ENCODE results near the gene GRAP2. TPM values are rescaled to one million over a fixed set of nuclear protein-coding genes. Genes with fewer than 3 reads are reported as not detected.

The GRAP2 gene
- total and polyA plus RNA-seq, 2 of the 8 experiments (the other 6 are each of a cell fraction or from before 2014, with no cell fraction given) = 0.08 TPM; not detected in 1

DNA sequence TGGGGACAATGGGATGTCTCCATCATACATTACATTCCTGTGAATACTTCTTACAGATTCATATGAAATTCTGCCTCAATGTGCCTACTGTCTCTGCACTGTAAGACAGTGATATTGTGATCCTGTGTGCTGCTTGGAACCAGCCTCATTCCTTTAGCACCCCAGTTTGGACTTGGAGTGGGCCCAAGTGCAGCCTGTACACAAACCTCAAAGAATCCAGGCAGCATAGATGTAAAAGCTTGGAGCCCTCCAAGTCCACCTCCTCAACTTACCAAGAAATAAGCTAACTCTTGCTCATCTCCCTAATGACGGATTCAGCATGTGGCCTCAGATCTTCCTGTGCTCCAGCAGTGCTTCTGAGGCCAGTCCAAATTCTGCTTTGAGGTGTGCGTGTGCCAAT, 24.4 kb downstream of the GRAP2 start:
- no peak for DNase-seq (ENCODE audit: low read depth in 1 of 2, low spot score in 2 of 2)
- H3K4me1 ChIP-seq (replicated peaks in 1 of 4; ENCODE audit: control insufficient read depth in 3 of 4, insufficient read depth in 4 of 4, low read length in 3 of 4) = peaks cover 0 to 4% (median under 1%) of the 10 kb centered on the region in 4 experiments; a peak in 3 of 7 replicates
- peaks cover 0 to 2% (median 0%) of the 10 kb centered on the region in 4 experiments; a peak in 1 of 7 replicates for H3K27me3 ChIP-seq (replicated peaks in 1 of 4; ENCODE audit: control insufficient read depth in 3 of 4, extremely low read depth in 1 of 4, insufficient read depth in 3 of 4, low read length in 3 of 4)
- no peak overlapping the region for H2BK120ac ChIP-seq (replicated peaks; ENCODE audit: low read depth, low read length)
- no peak overlapping the region for H2AFZ ChIP-seq (ENCODE audit: low read length)
- no peaks in the 10 kb centered on the region for H3K23me2 ChIP-seq (ENCODE audit: low read depth, low read length)
- no peak overlapping the region for H4K5ac ChIP-seq (ENCODE audit: insufficient read length, low read depth, low read length)
- no peak overlapping the region for H3K9ac ChIP-seq (replicated peaks in 1 of 4; ENCODE audit: extremely low read depth in 1 of 4, low read depth in 3 of 4, low read length in 3 of 4)
- FAIRE-seq = no peak
- H4K20me1 ChIP-seq (replicated peaks in 1 of 2; ENCODE audit: control insufficient read depth in 1 of 2, insufficient read depth in 2 of 2, low read length in 2 of 2) = no peaks in the 10 kb centered on the region
- CTCF ChIA-PET (ENCODE audit: partially characterized antibody) = interaction anchor here (0.6 to 10.1 kb wide), 13 partner anchors 8 to 194 kb away, joined by 3 to 119 read pairs (median 5); no protein-coding TSS in a partner anchor
- no peak overlapping the region for H2BK15ac ChIP-seq (ENCODE audit: low read length)
- no peaks in the 10 kb centered on the region for H3K79me1 ChIP-seq (ENCODE audit: low read depth, low read length)
- no peaks in the 10 kb centered on the region for H3K9me3 ChIP-seq (ENCODE audit: insufficient read depth in 2 of 2, low read depth in 1 of 2, low read length in 1 of 2)
- no peak overlapping the region for H3K14ac ChIP-seq (ENCODE audit: insufficient read length)
- 89% methylated on average over 2 of the region's 2 CpGs; no CpG with 5 or more reads in 1 of the 2 experiments for WGBS, 2 experiments (ENCODE audit: extremely low coverage in 1 of 2, insufficient coverage in 1 of 2, insufficient read length in 1 of 2, insufficient replicate concordance in 2 of 2, low coverage in 1 of 2, low lambda C conversion rate in 2 of 2, missing lambda C conversion rate in 1 of 2)
- POLR2A ChIA-PET (ENCODE audit: partially characterized antibody) = interaction anchor here (0.7 kb wide), 1 partner anchor 119 kb away, joined by 3 read pairs; no protein-coding TSS in a partner anchor
- H3K4ac ChIP-seq (replicated peaks; ENCODE audit: insufficient read length, low read depth, low read length) = no peak overlapping the region
- no peak overlapping the region for H3K56ac ChIP-seq (replicated peaks; ENCODE audit: insufficient read length, low read depth, low read length)
- no peak overlapping the region for H3K23ac ChIP-seq (ENCODE audit: insufficient read length)
- no peak overlapping the region for H2BK5ac ChIP-seq (ENCODE audit: low read depth, low read length)
- H3K36me3 ChIP-seq (ENCODE audit: control insufficient read depth in 2 of 4, insufficient read depth in 4 of 4, low read length in 3 of 4) = no peaks in the 10 kb centered on the region
- H3K18ac ChIP-seq (ENCODE audit: extremely low read depth, low read length) = no peak overlapping the region
- no peak overlapping the region for H2BK12ac ChIP-seq (ENCODE audit: low read depth, low read length)
- H4K8ac ChIP-seq (ENCODE audit: extremely low read depth, insufficient read depth, low read length) = no peak overlapping the region
- H3K79me2 ChIP-seq (ENCODE audit: control insufficient read depth in 1 of 2, insufficient read depth in 2 of 2, low read length in 2 of 2) = no peaks in the 10 kb centered on the region
- H4K91ac ChIP-seq (replicated peaks; ENCODE audit: insufficient read length, low read length) = no peak overlapping the region
- no peak overlapping the region for H2AK5ac ChIP-seq (ENCODE audit: low read depth, low read length)
- H3K4me2 ChIP-seq (ENCODE audit: insufficient read depth in 1 of 2, low read depth in 2 of 2, low read length in 2 of 2) = no peak overlapping the region
- no peak overlapping the region for H3K4me3 ChIP-seq (ENCODE audit: extremely low read depth in 1 of 4, insufficient read depth in 2 of 4, low read depth in 3 of 4, low read length in 4 of 4)
- TF ChIP-seq NRF1 (IDR thresholded peaks at IDR 0.05; ENCODE audit: low read depth, low read length) (no peak), SRF (IDR thresholded peaks at IDR 0.05; ENCODE audit: low read depth, low read length) (no peak), ZNF274 (IDR thresholded peaks at IDR 0.05; ENCODE audit: borderline replicate concordance, extremely low read depth, low read length) (no peak), GTF2F1 (IDR thresholded peaks at IDR 0.05; ENCODE audit: borderline replicate concordance, low read depth, low read length) (no peak), CHD2 (IDR thresholded peaks at IDR 0.05; ENCODE audit: low read length) (no peak), JUND (IDR thresholded peaks at IDR 0.05; ENCODE audit: low read length) (no peak), CHD1 (IDR thresholded peaks at IDR 0.05; ENCODE audit: low read depth, low read length) (no peak), ASH2L (IDR thresholded peaks at IDR 0.05; ENCODE audit: low read length) (no peak)
- no peak overlapping the region for H3K27ac ChIP-seq (ENCODE audit: low read depth, low read length)
- no peak overlapping the region for H2BK20ac ChIP-seq (ENCODE audit: low read length)

All from H1 (cell line).